Measurements from ENCODE around the gene ABHD12.

ABHD12 gene

GRCh38 chr20:25290646-25291431 is 99.8 kb downstream of the ABHD12 start:
- DNase-seq (ENCODE audit: low read depth in 2 of 2) = no peak

GRCh38 chr20:25289886-25290597 is 100.6 kb downstream of the ABHD12 start:
- no peak for DNase-seq (ENCODE audit: low read depth in 2 of 2)

- DNase-seq (ENCODE audit: low read depth in 2 of 2) = no peak
Measured at GRCh38 chr20:25288291-25289181, 102.1 kb downstream of the ABHD12 start.

GRCh38 chr20:25287631-25288290 is 102.9 kb downstream of the ABHD12 start:
- DNase-seq (ENCODE audit: low read depth in 2 of 2) = no peak

- no peak for DNase-seq (ENCODE audit: low read depth in 2 of 2)
Measured at GRCh38 chr20:25286917-25287316, 103.7 kb downstream of the ABHD12 start.

- DNase-seq (ENCODE audit: low read depth in 2 of 2) = no peak
Measured at GRCh38 chr20:25285856-25286798, 104.5 kb downstream of the ABHD12 start.

GRCh38 chr20:25285091-25285647 is 105.5 kb downstream of the ABHD12 start:
- no peak for DNase-seq (ENCODE audit: low read depth in 2 of 2)

- no peak for DNase-seq (ENCODE audit: low read depth in 2 of 2)
Measured at GRCh38 chr20:25284131-25284601, 106.5 kb downstream of the ABHD12 start.

- DNase-seq (ENCODE audit: low read depth in 2 of 2) = no peak
Measured at GRCh38 chr20:25283221-25283951, 107.2 kb downstream of the ABHD12 start.

GRCh38 chr20:25282796-25283195 is 107.8 kb downstream of the ABHD12 start:
- DNase-seq (ENCODE audit: low read depth in 2 of 2) = no peak

- DNase-seq (ENCODE audit: low read depth in 2 of 2) = no peak
Measured at GRCh38 chr20:25282034-25282781, 108.4 kb downstream of the ABHD12 start.

- DNase-seq (ENCODE audit: low read depth in 2 of 2) = no peak
Measured at GRCh38 chr20:25281541-25281991, 109.1 kb downstream of the ABHD12 start.

- no peak for DNase-seq (ENCODE audit: low read depth in 2 of 2)
Measured at GRCh38 chr20:25280574-25281535, 109.8 kb downstream of the ABHD12 start.

GRCh38 chr20:25280051-25280573 is 110.5 kb downstream of the ABHD12 start:
- no peak for DNase-seq (ENCODE audit: low read depth in 2 of 2)

- no peak for DNase-seq (ENCODE audit: low read depth in 2 of 2)
Measured at GRCh38 chr20:25279403-25279802, 111.2 kb downstream of the ABHD12 start.

GRCh38 chr20:25278636-25279361 is 111.8 kb downstream of the ABHD12 start:
- DNase-seq (ENCODE audit: low read depth in 2 of 2) = no peak

All from activated CD8-positive, alpha-beta memory T cell treated with anti-CD3 and anti-CD28 coated beads for 4 hours (primary cell).